ENCODE data around the gene ENPEP.
"Not testable (repeated sequence)": the region's sequence is repeated elsewhere in the genome, so short reads cannot be mapped to it uniquely, and the experiment has no call there.

The ENPEP gene

GRCh38 chr4:110516106-110516922 is 40.4 kb downstream of the ENPEP start:
- in situ Hi-C loops (cut with MboI; ENCODE audit: low sequenced_read_pairs) = loop anchor here (5.0 to 25.0 kb wide), 3 partner anchors 204 to 1079 kb away; partner anchors contain the start of gene SEC24B

GRCh38 chr4:110518889-110519490 is 43.0 kb downstream of the ENPEP start:
- in situ Hi-C loops (cut with MboI; ENCODE audit: low sequenced_read_pairs) = loop anchor here (5.0 to 25.0 kb wide), 3 partner anchors 207 to 1082 kb away; partner anchors contain the start of gene SEC24B

GRCh38 chr4:110520886-110521285 is 44.9 kb downstream of the ENPEP start:
- in situ Hi-C loops (cut with MboI; ENCODE audit: low sequenced_read_pairs) = loop anchor here (25.0 kb wide), 2 partner anchors 209 to 1084 kb away; partner anchors contain the start of gene SEC24B

DNA sequence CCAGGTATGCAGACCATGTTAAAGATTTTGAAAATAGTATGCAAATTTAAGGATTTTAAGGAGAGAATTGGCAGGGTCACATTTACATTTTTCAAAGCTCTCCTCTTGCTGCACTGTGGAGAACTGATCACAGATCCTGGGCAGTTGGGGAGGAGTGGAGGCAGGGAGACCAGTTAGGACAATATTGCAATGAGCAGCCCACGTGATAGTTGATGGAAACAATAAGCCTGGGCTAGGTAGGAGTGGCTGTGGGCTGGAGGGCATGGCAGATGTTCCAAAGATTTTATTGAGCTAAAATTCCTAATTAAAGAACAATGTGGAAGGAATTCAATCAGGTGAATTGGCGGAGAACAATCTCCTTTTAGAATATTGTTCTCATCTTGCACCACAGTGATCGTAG is 50.6 kb downstream of the ENPEP start:
- in situ Hi-C loops (cut with MboI; ENCODE audit: low sequenced_read_pairs) = no loop called here

- in situ Hi-C loops (cut with MboI; ENCODE audit: low sequenced_read_pairs) = no loop called here
Measured at GRCh38 chr4:110527156-110527555, 51.2 kb downstream of the ENPEP start.

DNA sequence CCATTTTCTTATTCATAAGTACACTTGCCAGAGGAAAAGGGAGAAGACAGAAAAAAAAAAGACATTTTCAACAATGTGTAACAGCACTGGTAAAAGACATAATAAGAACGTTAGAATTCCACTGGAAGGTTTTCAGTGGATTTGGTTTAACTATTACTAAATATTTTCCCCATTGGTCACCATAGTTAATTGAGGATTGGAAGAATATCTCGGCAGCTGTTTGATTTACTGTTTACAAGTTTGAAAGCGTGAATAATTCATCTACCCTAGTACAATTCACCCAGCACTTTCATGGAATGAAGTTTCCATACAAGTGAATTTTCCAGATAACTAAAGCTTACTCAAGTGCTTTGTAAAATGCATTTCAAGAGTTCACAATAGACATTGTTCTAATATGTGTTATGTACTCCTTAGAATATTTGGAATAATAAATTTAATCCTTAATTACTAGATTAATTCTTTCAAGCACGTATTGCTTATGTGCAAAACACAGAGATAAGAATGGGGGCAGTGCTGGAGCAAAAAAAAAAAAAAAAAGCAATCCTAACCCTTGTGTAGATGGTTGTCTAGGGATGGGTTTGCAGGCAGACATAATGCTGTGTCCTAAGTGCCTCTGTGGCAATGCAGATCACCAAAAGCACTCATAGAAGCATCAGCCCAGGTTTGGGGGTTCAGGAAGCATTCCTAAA is 57.1 kb downstream of the ENPEP start:
- in situ Hi-C loops (cut with MboI; ENCODE audit: low sequenced_read_pairs) = no loop called here

DNA sequence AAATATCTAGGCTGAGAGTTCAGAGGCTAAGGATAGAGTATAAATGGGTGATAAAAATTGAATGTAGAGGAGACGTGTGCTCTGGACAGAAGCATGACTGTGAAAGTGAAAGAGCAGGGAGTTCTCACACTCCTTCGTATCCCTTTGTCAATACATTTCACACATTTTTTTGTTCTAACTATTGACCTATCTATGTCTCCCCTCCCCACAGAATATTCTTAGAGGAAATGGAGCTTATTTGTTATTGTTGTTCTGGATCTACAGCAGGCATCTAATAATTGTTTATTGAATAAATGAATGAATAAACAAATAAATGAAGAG is 57.6 kb downstream of the ENPEP start:
- in situ Hi-C loops (cut with MboI; ENCODE audit: low sequenced_read_pairs) = no loop called here

DNA sequence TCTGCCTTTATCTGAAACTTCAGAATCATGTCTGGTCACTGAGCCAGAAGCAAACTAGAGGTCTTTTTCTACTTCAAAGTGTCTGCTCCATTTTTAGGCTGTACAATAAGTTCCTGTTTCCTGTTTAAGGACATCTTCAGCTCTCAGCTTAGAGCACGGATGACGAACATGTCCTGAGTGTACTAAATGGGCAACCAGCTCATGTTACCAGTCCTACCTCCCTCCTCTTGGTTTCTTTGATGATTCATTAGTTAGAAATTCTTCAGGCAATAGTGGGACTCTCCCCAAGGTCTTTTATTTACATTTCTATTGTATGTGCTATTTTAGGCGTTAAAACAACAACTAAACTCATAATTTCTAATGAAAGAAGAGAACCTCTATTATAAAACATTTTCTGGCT is 58.0 kb downstream of the ENPEP start:
- in situ Hi-C loops (cut with MboI; ENCODE audit: low sequenced_read_pairs) = no loop called here

GRCh38 chr4:110540581-110540980 is 64.6 kb downstream of the ENPEP start:
- in situ Hi-C loops (cut with MboI; ENCODE audit: low sequenced_read_pairs) = no loop called here

DNA sequence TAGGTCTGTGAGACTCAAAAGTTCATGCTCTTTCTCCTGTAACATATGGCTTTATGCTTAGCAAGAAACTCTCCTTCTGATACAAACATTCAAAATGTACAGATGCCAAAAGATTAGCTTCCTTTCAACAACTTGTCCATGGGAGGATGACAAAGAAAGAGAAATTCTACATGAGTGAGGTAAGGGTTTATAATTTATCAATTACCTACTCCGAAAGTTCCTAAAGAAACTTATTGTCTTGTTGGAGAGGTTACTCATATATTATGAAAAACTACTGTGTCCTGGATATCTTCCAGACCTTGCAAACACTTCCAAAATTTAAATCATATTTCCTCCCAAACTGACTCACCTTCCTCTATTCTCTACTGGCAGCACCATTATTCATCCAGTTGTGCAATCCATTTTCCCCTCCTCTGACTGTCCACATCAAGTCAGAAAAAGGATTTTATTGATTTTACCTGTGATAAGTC is 65.1 kb downstream of the ENPEP start:
- in situ Hi-C loops (cut with MboI; ENCODE audit: low sequenced_read_pairs) = no loop called here

GRCh38 chr4:110543577-110543976 is 67.6 kb downstream of the ENPEP start:
- in situ Hi-C loops (cut with MboI; ENCODE audit: low sequenced_read_pairs) = no loop called here

DNA sequence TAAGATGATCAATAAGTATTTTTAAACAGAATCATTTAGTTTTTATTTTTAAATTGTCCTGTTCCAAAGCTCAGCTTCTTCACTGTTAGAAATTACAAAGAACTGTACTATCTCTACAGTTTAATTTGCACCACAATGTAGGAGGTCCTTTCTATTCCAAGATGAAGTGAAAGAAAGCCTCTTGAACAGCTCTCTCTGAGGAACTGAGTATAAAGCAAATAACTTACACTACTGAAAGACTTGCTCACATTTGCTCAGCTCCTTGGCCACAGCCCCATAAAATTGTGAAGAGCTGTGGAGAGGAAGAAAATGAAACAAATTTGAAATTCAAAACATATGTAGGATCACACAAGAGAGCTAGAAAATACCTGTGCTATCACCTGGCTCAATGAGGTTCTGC is 68.6 kb downstream of the ENPEP start:
- in situ Hi-C loops (cut with MboI; ENCODE audit: low sequenced_read_pairs) = no loop called here

DNA sequence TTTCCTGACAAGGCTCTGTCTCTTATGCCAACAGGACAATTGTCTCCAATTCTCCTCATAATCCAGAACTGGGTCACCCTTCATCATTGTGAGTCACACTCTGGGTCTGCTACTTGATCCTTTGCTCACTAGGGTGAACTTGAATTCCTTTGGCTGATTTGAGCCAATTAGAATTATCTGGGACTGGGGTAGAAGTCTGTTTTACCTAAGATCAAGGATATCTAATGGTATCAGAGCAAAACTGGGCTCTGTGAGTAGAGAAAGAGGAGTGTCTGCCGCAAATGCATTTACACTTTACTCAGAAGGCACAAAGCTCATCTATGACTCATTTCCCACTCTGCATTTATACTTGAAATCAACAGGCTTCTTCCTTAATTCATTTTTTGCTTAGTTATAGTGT is 74.3 kb downstream of the ENPEP start:
- in situ Hi-C loops (cut with MboI; ENCODE audit: low sequenced_read_pairs) = no loop called here

DNA sequence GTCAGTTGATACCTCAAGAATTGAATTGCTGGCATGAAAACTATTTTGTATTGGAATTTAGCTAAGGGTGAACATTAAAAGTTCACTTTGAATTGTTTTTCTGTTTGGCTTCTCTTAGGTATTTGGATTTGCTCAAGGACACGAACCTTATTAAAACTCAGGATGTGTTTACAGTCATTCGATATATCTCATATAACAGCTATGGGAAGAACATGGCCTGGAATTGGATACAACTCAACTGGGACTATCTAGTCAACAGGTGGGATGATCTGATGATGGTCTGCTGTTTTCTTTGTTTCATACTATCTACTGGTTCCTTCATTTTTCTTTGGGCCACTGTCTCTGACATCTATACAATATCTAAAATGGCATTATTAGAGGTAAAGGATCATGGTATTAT is 77.2 kb downstream of the ENPEP start:
- in situ Hi-C loops (cut with MboI; ENCODE audit: low sequenced_read_pairs) = no loop called here

DNA sequence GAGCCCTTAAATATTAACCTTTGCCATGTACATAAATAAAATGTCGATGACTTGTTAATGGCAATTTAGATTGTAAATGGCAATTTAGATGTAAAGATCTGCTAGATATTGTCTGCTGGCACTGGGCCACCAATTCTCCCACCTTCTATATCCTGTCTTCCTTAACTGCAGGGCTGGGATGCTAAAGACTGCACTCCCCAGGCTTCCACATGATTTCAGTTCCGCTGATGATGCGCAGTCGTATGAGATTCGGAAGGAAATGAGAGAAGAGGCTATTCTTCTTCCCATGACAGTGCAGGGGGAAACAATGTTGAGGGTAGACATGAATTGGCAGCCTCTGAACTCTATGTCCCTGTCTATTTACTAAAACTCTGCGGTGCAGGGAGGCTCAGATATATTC is 91.3 kb downstream of the ENPEP start:
- in situ Hi-C loops (cut with MboI; ENCODE audit: low sequenced_read_pairs) = no loop called here

GRCh38 chr4:110576696-110577095 is 100.7 kb downstream of the ENPEP start:
- in situ Hi-C loops (cut with MboI; ENCODE audit: low sequenced_read_pairs) = not testable (repeated sequence)

- in situ Hi-C loops (cut with MboI; ENCODE audit: low sequenced_read_pairs) = no loop called here
Measured at GRCh38 chr4:110586131-110586850, 110.3 kb downstream of the ENPEP start.

DNA sequence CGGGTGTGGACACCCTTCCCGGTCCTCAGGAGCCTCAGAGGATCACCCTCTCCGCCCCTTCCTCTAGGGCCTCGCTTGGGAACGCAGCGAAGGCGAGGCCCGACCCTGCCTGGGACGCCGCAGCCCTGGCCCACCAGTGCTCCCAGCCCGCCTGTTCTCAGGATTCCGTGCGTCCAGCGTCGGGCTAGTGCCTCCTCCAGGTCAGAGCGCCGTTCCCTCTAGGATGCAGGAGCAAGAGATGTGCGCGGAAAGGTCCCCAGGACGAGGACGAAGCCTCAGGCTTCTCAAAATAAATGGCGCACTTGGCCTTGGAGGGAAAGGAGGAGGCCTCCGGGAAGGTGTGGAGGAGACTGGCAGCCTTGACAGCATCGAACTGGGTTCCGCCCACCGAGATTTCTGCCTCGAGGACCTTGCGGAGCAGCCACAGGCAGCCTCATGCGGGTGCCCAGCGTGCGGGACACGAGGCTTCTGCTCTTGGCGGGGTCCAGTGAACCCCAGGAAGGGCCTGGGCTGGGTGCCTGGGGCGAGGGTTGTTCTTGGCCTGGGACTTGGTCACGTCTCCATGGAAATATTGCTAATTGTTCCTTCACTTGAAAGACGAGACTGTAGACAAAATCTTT is 111.8 kb downstream of the ENPEP start:
- in situ Hi-C loops (cut with MboI; ENCODE audit: low sequenced_read_pairs) = no loop called here

DNA sequence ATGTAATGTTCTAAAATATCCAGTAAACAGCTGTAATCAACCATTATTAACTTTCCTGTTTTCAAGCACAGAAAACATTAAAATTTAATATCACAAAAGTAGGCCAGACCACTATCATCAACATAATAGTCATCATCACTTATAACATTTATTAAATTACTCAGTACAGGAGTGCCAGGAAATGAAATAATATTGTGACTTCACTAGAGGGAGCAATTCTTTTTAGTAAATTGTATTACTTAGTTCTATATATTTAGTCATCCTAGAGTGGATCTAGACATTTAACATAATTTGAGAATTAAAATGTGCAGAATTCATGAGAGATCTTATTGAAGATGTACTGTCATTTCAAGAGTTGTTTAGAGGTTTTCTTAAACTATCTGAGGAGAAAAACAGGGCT is 113.3 kb downstream of the ENPEP start:
- in situ Hi-C loops (cut with MboI; ENCODE audit: low sequenced_read_pairs) = no loop called here

- in situ Hi-C loops (cut with MboI; ENCODE audit: low sequenced_read_pairs) = no loop called here
Measured at GRCh38 chr4:110595583-110595982, 119.6 kb downstream of the ENPEP start.

- in situ Hi-C loops (cut with MboI; ENCODE audit: low sequenced_read_pairs) = no loop called here
Measured at GRCh38 chr4:110596431-110596830, 120.5 kb downstream of the ENPEP start.

Measured in HL-60/S4 (cell line).